ENCODE data around the gene OVCA2. TPM values are rescaled to one million over a fixed set of nuclear protein-coding genes. Genes with fewer than 3 reads are reported as not detected.

OVCA2 gene
- total and polyA plus RNA-seq, 9 donors: 8.7 to 21.8 (median 13.8) TPM

DNA sequence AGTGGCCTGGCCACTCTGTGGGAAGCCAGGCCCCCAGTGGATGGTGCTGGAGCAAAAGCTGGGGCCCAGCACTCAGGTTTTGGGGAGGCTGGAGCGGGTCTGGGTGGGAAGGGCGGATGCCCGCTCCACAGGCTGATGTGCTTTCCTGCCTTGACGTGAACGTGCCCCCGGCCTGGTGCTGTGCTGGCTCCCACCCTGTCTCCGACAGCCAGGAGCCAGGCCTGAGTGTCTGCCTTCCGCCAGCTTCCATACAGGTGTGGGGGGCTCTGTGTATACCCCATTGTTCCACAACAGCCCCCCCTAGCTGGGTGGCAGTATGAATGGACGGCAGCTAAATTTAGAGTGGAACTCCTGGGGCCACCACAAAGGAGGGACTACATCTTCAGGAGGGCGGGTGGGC is 33.1 kb downstream of the OVCA2 start:
- H3K4me1 ChIP-seq (ENCODE audit: control insufficient read depth, insufficient read depth, low read length): peaks cover 63% of the 10 kb centered on the region

DNA sequence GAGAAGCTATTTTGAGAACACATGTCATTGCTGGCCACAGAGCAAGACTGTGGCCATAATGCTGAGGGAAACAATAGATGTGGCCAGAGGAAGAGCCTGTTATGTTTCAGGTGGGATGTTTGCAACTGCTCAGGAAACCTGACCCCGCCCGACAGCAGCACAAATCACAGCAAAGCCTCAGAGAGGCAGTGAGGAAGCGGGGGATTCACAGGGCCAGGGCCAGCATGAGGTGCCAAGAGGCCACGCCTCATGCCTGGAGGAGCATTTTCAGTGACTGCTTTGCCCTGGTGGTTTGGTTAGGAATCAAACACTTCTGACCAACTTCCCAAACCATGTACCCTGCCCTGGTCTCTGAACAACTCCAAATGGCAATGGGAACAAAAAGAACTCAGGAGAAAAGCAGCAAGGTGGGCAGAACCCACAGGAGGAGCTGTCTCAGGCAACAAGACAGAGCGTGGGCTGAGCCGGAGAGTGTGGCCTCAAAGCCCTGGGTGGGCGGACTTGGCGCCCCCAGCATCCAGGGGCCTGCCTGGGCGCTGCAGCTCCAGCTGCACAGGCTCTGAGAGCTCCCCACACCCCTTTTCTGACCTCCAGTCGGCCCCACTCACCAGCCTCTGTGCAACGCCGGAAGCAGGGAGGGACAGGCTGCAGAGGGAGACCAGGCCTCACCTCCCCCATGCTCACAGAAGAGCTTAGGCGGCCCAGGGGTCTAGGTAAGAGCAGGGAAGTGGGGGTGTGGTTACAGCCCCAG is 33.7 kb downstream of the OVCA2 start:
- H3K4me3 ChIP-seq (ENCODE audit: low read length): no peak overlapping the region
- peak; percentile 94 for DNase-seq
- 5% methylated on average over 7 of the region's 13 CpGs for WGBS (ENCODE audit: insufficient coverage)
- H3K27me3 ChIP-seq (ENCODE audit: control insufficient read depth, insufficient read depth, low read length): no peaks in the 10 kb centered on the region
- peaks cover 57% of the 10 kb centered on the region for H3K4me1 ChIP-seq (ENCODE audit: control insufficient read depth, insufficient read depth, low read length)
- peaks cover 36% of the 10 kb centered on the region for H3K36me3 ChIP-seq (ENCODE audit: control insufficient read depth, insufficient read depth, low read length)
- H3K9me3 ChIP-seq (replicated peaks; ENCODE audit: control insufficient read depth, low read depth, low read length): no peaks in the 10 kb centered on the region
- peak overlapping the region; percentile 94 for H3K27ac ChIP-seq (ENCODE audit: low read length)

More for the DNA sequence above, 33.1 kb downstream of the OVCA2 start:
- 48% methylated on average over 4 of the region's 10 CpGs for WGBS (ENCODE audit: insufficient coverage)
- Histone ChIP-seq H3K4me3 (ENCODE audit: low read length) (no peak overlapping the region), H3K36me3 (ENCODE audit: control insufficient read depth, insufficient read depth, low read length) (peaks cover 32% of the 10 kb centered on the region), H3K27me3 (ENCODE audit: control insufficient read depth, insufficient read depth, low read length) (no peaks in the 10 kb centered on the region), H3K9me3 (replicated peaks; ENCODE audit: control insufficient read depth, low read depth, low read length) (no peaks in the 10 kb centered on the region), H3K27ac (ENCODE audit: low read length) (peak overlapping the region; percentile 94)
- peak; percentile 31 for DNase-seq

DNA sequence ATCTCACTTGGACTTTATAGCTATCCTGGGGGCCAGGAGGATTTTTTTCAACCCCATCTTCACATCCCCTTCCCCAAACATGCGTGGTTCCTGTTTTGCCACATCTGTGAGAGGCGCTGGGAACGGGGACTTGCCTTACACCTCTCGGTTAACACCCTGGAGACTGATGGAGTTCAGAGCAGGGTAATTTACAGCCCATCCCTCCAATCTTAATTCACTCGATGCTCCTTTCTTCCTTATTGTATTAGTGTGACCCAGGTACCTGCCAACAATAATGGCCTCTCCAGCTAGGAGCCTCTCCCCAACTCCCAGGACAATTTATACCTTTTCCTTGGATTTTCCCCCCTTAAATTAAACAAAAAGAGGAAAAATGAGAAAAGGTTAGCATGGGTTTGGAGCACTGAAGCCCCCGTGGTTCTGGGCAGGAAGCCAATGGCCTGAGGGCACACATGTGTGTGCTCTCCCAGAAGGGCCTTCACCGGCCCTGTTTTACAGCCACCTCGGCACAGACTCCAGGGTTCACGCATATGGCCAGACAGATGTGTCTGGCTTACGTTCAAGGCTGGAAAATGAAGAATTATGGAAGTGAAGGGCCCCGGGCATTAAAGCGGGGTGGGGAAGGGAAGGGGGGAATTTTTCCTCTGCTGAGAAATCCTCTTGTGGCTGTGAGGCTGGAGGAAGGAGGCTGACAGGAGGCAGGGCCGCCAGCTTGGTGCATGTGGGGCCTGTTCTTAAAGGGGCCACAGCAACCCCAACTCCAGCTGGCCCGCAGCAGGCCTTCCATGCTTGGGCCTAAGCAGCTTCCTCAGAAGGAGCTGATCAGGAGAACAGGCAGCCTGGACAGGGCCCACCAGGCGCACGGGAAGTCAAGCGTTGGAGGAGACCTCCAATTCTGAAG is 34.5 kb downstream of the OVCA2 start:
- peak; percentile 87 for DNase-seq
- H3K27ac ChIP-seq (ENCODE audit: low read length): peak overlapping the region; percentile 94
- peaks cover 37% of the 10 kb centered on the region for H3K36me3 ChIP-seq (ENCODE audit: control insufficient read depth, insufficient read depth, low read length)
- 17% methylated on average over 12 of the region's 17 CpGs for WGBS (ENCODE audit: insufficient coverage)
- H3K27me3 ChIP-seq (ENCODE audit: control insufficient read depth, insufficient read depth, low read length): no peaks in the 10 kb centered on the region
- no peaks in the 10 kb centered on the region for H3K9me3 ChIP-seq (replicated peaks; ENCODE audit: control insufficient read depth, low read depth, low read length)
- H3K4me1 ChIP-seq (ENCODE audit: control insufficient read depth, insufficient read depth, low read length): peaks cover 49% of the 10 kb centered on the region
- H3K4me3 ChIP-seq (ENCODE audit: low read length): no peak overlapping the region

GRCh38 chr17:2077040-2077439 is 35.2 kb downstream of the OVCA2 start:
- Histone ChIP-seq H3K36me3 (ENCODE audit: control insufficient read depth, insufficient read depth, low read length) (peaks cover 38% of the 10 kb centered on the region), H3K9me3 (replicated peaks; ENCODE audit: control insufficient read depth, low read depth, low read length) (no peaks in the 10 kb centered on the region), H3K27ac (ENCODE audit: low read length) (peak overlapping the region; percentile 94), H3K27me3 (ENCODE audit: control insufficient read depth, insufficient read depth, low read length) (no peaks in the 10 kb centered on the region), H3K4me3 (ENCODE audit: low read length) (no peak overlapping the region), H3K4me1 (ENCODE audit: control insufficient read depth, insufficient read depth, low read length) (peaks cover 46% of the 10 kb centered on the region)
- 7% methylated on average over 8 of the region's 8 CpGs for whole genome bisulfite sequencing (ENCODE audit: insufficient coverage)
- DNase-seq: peak; percentile 35

- WGBS (ENCODE audit: insufficient coverage): 69% methylated on average over 7 of the region's 9 CpGs
- H3K4me1 ChIP-seq (ENCODE audit: control insufficient read depth, insufficient read depth, low read length): peaks cover 63% of the 10 kb centered on the region
- no peak overlapping the region for H3K4me3 ChIP-seq (ENCODE audit: low read length)
- H3K27ac ChIP-seq (ENCODE audit: low read length): peak overlapping the region; percentile 10
- peaks cover 48% of the 10 kb centered on the region for H3K36me3 ChIP-seq (ENCODE audit: control insufficient read depth, insufficient read depth, low read length)
- H3K9me3 ChIP-seq (replicated peaks; ENCODE audit: control insufficient read depth, low read depth, low read length): no peaks in the 10 kb centered on the region
- DNase-seq: no peak
- no peaks in the 10 kb centered on the region for H3K27me3 ChIP-seq (ENCODE audit: control insufficient read depth, insufficient read depth, low read length)
Observed at GRCh38 chr17:2081564-2081963, 39.7 kb downstream of the OVCA2 start.

- H3K4me1 ChIP-seq (ENCODE audit: control insufficient read depth, insufficient read depth, low read length): peaks cover 62% of the 10 kb centered on the region
- 60% methylated on average over 7 of the region's 9 CpGs for WGBS (ENCODE audit: insufficient coverage)
- H3K4me3 ChIP-seq (ENCODE audit: low read length): no peak overlapping the region
Observed at GRCh38 chr17:2082003-2082781, 40.4 kb downstream of the OVCA2 start.

DNA sequence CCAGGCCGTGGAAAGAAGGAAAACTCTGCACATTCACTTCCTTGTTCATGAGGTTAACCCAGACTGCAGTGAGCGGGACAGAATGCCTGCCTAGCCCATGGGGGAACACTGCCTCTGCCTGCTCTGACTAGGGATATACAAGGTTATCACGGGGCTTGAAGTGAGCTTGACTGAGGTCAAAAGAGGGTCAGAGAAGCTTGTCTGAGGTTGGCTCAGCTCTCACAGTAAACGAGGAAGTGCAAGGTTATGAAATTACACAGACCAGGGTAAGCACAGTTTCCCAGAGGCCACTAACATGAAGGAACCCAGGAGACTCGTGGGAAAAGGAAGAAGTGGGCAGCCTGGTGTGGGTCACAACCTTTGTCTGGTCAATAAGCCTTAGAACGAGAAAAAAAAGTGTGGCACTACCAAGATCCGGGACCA is 41.8 kb downstream of the OVCA2 start:
- Histone ChIP-seq H3K9me3 (replicated peaks; ENCODE audit: control insufficient read depth, low read depth, low read length) (no peaks in the 10 kb centered on the region), H3K4me1 (ENCODE audit: control insufficient read depth, insufficient read depth, low read length) (peaks cover 68% of the 10 kb centered on the region), H3K27me3 (ENCODE audit: control insufficient read depth, insufficient read depth, low read length) (no peaks in the 10 kb centered on the region), H3K4me3 (ENCODE audit: low read length) (no peak overlapping the region), H3K36me3 (ENCODE audit: control insufficient read depth, insufficient read depth, low read length) (peaks cover 32% of the 10 kb centered on the region), H3K27ac (ENCODE audit: low read length) (peak overlapping the region; percentile 96)
- 36% methylated on average over 7 of the region's 7 CpGs for WGBS (ENCODE audit: insufficient coverage)
- peak; percentile 83 for DNase-seq

More at GRCh38 chr17:2082003-2082781, 40.4 kb downstream of the OVCA2 start:
- Histone ChIP-seq H3K27ac (ENCODE audit: low read length) (peak overlapping the region; percentile 45), H3K36me3 (ENCODE audit: control insufficient read depth, insufficient read depth, low read length) (peaks cover 42% of the 10 kb centered on the region), H3K27me3 (ENCODE audit: control insufficient read depth, insufficient read depth, low read length) (no peaks in the 10 kb centered on the region), H3K9me3 (replicated peaks; ENCODE audit: control insufficient read depth, low read depth, low read length) (no peaks in the 10 kb centered on the region)
- DNase-seq: peak; percentile 48

DNA sequence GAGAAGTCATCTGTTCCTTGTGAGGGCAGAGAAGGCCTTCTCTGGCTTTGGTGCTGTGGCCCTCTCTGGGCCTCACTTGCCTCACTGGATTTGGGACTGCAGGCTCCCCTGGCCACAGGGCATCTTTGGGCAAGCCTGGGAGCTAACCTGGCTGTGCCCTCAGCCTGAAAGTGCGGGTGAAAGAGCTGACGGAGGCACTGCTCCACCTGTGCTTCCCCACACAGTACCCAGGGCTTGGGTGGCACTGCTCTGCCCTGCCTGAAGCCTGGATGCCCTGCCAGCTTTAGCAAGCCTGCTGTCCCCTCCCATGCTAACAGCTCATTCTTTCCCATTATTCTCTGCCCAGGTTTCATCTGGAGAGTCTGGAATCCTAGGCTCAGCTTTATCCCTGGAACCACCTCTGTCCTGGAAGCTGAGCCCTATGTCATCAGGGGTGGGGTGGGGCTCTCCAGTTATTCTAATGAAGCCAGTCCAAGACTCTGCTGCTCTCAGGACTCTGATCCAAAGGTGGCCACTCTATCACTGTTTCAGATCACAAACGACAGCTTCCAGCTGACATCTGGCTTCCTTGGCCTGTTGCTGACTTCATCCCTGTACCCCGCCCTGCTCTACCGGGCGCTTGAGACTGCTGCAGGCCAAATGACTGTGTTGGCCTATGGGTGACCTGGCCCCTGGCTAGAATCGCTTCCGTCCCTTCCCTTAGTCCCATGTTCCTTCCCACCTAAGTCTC is 42.4 kb downstream of the OVCA2 start:
- 32% methylated on average over 5 of the region's 8 CpGs for WGBS (ENCODE audit: insufficient coverage)
- peak; percentile 94 for DNase-seq
- Histone ChIP-seq H3K4me3 (ENCODE audit: low read length) (no peak overlapping the region), H3K36me3 (ENCODE audit: control insufficient read depth, insufficient read depth, low read length) (peaks cover 29% of the 10 kb centered on the region), H3K27me3 (ENCODE audit: control insufficient read depth, insufficient read depth, low read length) (no peaks in the 10 kb centered on the region), H3K9me3 (replicated peaks; ENCODE audit: control insufficient read depth, low read depth, low read length) (no peaks in the 10 kb centered on the region), H3K4me1 (ENCODE audit: control insufficient read depth, insufficient read depth, low read length) (peaks cover 74% of the 10 kb centered on the region), H3K27ac (ENCODE audit: low read length) (peak overlapping the region; percentile 96)
